Measurements from ENCODE around the gene MCCC1. TPM values are rescaled to one million over a fixed set of nuclear protein-coding genes. Genes with fewer than 3 reads are reported as not detected.

The MCCC1 gene
- 10 to 100 TPM; 28.4 to 29.7 TPM for total RNA-seq

DNA sequence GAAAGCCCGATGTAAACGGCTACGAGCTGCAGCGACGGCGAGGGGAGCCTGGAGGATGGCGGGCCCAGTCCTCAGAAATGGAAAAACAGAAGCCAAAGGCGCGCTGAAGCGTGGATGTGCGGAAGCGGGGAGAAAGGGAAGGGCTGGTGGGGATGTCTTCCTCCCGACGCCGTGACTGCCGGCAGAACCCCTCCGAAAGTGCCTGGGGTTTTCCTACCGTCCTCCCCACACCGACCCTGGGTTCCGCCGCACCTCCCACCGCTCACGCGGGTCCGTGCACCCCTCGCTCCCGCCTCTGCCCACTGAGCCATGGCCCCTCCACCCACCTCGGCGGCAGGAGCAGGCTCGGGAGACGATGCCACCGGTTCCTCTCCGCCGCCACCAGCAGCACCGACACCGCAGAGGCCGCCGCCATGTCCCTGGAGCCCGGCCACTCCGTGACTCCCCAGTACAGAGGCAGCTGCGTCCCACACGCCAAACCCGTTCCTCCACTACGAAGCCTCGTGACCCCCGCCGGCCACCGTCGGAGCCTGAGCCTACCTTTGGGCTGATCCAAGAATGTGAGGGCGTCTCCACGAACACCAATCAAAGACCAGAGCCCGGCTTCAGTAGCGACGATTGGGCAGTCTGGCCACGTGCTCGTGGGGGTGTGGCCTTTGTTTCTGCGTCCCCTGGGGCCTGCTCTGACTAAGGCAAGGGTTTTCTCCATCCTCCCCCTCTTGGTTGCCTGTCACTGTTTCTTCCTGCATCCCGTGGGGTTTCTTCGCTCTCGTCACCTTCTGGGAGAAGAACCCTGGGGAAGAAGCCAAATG, at the start of gene MCCC1:
Gene MCCC1, minus strand, starts transcription at position 471 of the 812 bp plus-strand sequence. Its CDS starts 56 bp downstream, at position 415.
- CTCF ChIA-PET = interaction anchor here (0.7 to 4.9 kb wide), 6 partner anchors 13 to 785 kb away, joined by 3 to 36 read pairs (median 4); partner anchors contain the start of gene PARL
- Mint-ChIP-seq H3K27ac (peak within 1 kb of the TSS; percentile 96), H3K4me1 (ENCODE audit: low read depth) (peaks cover 34% of the 10 kb centered on the region), H3K9me3 (no peaks in the 10 kb centered on the region), H3K27me3 (no peaks in the 10 kb centered on the region), H3K36me3 (peaks cover 3% of the 10 kb centered on the region), H3K4me3 (peak within 1 kb of the TSS; percentile 95)
- peak; percentile 99 for DNase-seq
- intact Hi-C loops (cut with micrococcal nuclease) = loop anchor here (1.0 to 5.0 kb wide), 5 partner anchors 59 to 307 kb away; partner anchors contain the start of gene ATP11B
- POLR2A ChIA-PET = interaction anchor here (1.2 kb wide), 1 partner anchor 305 kb away, joined by 7 read pairs; no protein-coding TSS in a partner anchor

DNA sequence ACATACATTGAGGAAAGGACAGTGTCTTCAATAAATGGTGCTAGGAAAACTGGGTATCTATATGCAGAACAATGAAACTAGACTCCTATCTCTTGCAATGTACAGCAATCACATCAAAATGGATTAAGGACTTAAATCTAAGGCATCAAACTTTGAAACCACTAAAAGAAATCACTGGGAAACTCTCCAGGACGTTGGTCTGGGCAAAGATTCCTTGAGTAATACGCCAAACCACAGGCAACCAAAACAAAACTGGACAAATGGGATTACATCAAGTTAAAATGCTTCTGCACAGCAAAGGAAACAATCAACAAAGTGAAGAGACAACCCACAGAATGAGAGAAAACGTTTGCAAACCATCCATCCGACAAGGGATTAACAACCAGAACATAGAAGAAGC, 48.8 kb upstream of the MCCC1 start:
- Mint-ChIP-seq H3K4me3 (no peak overlapping the region), H3K36me3 (no peaks in the 10 kb centered on the region), H3K4me1 (ENCODE audit: low read depth) (no peaks in the 10 kb centered on the region), H3K9me3 (no peaks in the 10 kb centered on the region), H3K27ac (no peak overlapping the region), H3K27me3 (no peaks in the 10 kb centered on the region)
- intact Hi-C loops (cut with micrococcal nuclease) = no loop called here
- no peak for DNase-seq
- POLR2A ChIA-PET = no interaction called here
- CTCF ChIA-PET = no interaction called here

DNA sequence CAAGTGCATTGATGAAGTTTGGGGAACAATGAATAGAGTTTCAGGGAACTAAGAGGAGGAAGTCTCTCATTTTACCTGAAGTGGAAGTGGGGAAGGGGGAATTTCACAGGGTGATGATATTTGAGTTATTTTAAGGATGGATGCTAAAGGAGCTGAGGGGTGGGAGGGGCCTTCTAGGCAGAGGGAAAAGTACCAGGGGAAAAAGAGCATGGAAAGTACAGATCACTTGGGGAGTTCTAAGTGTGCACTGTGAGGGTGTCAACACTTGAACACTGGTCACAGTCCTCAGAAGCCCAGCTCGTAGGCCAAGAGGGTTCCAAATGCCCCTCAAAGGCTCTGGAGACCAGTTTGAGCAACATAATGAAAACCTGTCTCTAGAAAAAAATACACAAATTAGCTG, 45.1 kb upstream of the MCCC1 start:
- Mint-ChIP-seq H3K27ac (no peak overlapping the region), H3K36me3 (no peaks in the 10 kb centered on the region), H3K9me3 (no peaks in the 10 kb centered on the region), H3K4me3 (no peak overlapping the region), H3K4me1 (ENCODE audit: low read depth) (no peaks in the 10 kb centered on the region), H3K27me3 (no peaks in the 10 kb centered on the region)
- intact Hi-C loops (cut with micrococcal nuclease) = no loop called here
- CTCF ChIA-PET = interaction anchor here (0.7 kb wide), 1 partner anchor 22 kb away, joined by 3 read pairs; no protein-coding TSS in a partner anchor
- DNase-seq = no peak
- POLR2A ChIA-PET = no interaction called here

DNA sequence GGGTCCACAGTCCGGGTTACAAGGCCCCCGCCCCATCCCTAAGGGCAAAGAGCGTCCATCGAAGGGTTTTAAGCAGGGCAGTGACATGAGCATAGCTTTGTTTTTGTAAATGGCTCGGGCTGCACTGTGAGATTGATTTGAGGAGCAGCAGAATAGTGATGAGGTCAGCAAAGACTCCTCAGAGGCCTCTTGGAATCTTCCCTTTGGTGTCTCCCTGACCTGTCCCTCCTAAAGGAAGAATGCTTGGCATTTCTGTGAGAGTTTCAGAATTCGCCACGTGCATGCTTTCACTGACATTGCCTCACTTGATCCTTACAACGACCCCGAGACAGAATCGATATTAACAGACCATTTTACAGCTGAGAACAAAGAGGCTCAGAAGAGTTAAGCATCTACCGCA, 42.9 kb upstream of the MCCC1 start:
- H3K27ac Mint-ChIP-seq = no peak overlapping the region
- H3K4me1 Mint-ChIP-seq (ENCODE audit: low read depth) = no peaks in the 10 kb centered on the region
- intact Hi-C loops (cut with micrococcal nuclease) = no loop called here
- DNase-seq = no peak
- CTCF ChIA-PET = interaction anchor here (1.5 kb wide), 1 partner anchor 240 kb away, joined by 4 read pairs; no protein-coding TSS in a partner anchor
- no peak overlapping the region for H3K4me3 Mint-ChIP-seq
- no peaks in the 10 kb centered on the region for H3K9me3 Mint-ChIP-seq
- no peaks in the 10 kb centered on the region for H3K36me3 Mint-ChIP-seq
- no peaks in the 10 kb centered on the region for H3K27me3 Mint-ChIP-seq
- POLR2A ChIA-PET = no interaction called here

DNA sequence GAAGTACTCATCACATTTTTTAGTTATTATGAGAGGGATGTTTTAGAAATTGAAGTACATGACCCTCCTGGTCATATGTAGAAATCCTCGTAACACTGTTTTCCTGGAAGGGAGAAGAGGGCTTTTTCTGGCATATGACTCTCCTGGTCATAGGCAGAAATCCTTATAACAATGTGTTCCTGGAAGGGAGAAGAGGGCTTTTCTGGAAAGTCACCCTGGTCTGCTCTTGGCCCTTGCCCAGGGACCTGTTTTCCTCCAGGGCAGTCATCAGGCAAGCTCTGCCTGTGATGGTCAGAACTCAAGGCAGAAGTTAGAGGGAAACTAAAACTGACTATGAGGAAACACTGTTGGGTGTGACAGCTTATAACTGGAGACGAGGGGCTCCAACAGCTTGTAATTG, 35.5 kb upstream of the MCCC1 start:
- POLR2A ChIA-PET = no interaction called here
- Mint-ChIP-seq H3K27me3 (no peaks in the 10 kb centered on the region), H3K9me3 (peaks cover under 1% of the 10 kb centered on the region), H3K27ac (no peak overlapping the region), H3K36me3 (peaks cover 10% of the 10 kb centered on the region), H3K4me1 (ENCODE audit: low read depth) (no peaks in the 10 kb centered on the region), H3K4me3 (no peak overlapping the region)
- intact Hi-C loops (cut with micrococcal nuclease) = no loop called here
- DNase-seq = no peak
- CTCF ChIA-PET = no interaction called here

DNA sequence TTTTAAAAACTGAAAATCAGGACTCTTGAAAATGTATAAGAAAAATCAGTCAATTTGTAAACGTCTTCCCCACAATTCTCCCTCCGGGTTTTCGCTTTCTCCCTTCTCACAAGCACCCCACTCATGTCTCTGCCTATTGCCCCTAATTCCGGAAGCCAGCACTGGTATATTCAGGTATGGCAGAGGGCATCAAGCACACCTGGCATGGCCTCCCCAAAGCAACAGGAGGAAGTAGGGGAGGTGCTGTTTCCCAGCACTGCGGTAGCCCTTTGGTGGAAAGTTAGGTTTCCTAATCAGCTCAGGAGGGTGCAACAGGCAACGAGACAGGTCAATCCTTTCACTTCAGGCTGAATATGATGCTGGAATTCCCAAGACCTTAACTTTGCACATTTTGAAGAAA, 33.1 kb upstream of the MCCC1 start:
- Mint-ChIP-seq H3K36me3 (peaks cover 21% of the 10 kb centered on the region), H3K4me1 (ENCODE audit: low read depth) (no peaks in the 10 kb centered on the region), H3K27ac (no peak overlapping the region), H3K4me3 (no peak overlapping the region), H3K9me3 (peaks cover 12% of the 10 kb centered on the region), H3K27me3 (no peaks in the 10 kb centered on the region)
- POLR2A ChIA-PET = no interaction called here
- CTCF ChIA-PET = interaction anchor here (1.1 kb wide), 1 partner anchor 53 kb away, joined by 3 read pairs; no protein-coding TSS in a partner anchor
- intact Hi-C loops (cut with micrococcal nuclease) = no loop called here
- DNase-seq = no peak

DNA sequence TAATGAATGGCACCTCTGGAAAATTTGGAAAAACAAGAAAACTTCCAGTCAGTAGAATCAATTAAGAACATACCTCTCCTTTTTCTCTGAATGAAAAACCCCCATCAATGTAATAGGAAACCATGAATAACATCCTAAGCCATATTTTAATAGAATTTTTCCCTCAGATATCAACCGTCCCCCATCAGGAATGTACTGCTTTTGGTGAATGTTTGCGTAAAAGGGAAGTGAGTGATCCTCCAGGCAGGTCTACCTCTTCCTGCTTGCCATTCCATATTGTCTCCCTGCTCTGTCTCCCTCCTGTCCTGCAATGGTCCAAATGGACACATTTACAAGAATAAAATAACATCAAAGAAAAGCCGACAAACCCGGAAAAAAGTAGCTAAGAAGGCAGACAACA, 32.4 kb upstream of the MCCC1 start:
- no peaks in the 10 kb centered on the region for H3K27me3 Mint-ChIP-seq
- no peak for DNase-seq
- intact Hi-C loops (cut with micrococcal nuclease) = no loop called here
- H3K36me3 Mint-ChIP-seq = peaks cover 21% of the 10 kb centered on the region
- ChIA-PET POLR2A (no interaction called here), CTCF (no interaction called here)
- H3K9me3 Mint-ChIP-seq = peaks cover 12% of the 10 kb centered on the region
- no peak overlapping the region for H3K4me3 Mint-ChIP-seq
- H3K4me1 Mint-ChIP-seq (ENCODE audit: low read depth) = no peaks in the 10 kb centered on the region
- no peak overlapping the region for H3K27ac Mint-ChIP-seq

DNA sequence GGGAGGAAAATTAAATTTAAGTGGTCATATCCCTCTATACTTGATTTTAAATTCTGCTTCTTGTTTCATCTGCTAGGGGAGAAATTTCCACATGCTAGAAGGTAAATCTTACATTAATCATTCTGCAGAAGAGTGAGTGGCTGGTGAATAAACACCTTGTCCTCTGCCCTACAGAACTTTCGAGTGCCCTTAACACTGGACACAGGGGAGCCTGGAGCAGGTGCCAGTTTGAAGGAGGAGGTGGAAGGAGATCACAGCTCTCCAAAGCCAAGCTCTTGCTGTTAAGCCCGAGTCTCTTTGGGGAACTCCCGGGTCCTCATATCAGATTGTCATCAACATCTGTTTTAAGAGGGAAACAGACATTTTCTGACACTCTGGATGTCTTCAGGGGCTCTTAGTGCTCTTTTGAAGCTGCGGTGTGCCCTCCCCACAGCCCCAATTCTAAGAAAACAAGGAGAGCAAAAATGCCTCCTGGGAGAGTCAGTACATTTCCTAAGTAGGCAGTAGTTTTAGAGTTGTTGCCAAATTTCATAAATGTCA, 32.0 kb upstream of the MCCC1 start:
- no peak for DNase-seq
- Mint-ChIP-seq H3K9me3 (peaks cover 12% of the 10 kb centered on the region), H3K27me3 (no peaks in the 10 kb centered on the region), H3K4me1 (ENCODE audit: low read depth) (no peaks in the 10 kb centered on the region), H3K4me3 (no peak overlapping the region), H3K36me3 (peaks cover 21% of the 10 kb centered on the region), H3K27ac (no peak overlapping the region)
- ChIA-PET CTCF (no interaction called here), POLR2A (no interaction called here)
- intact Hi-C loops (cut with micrococcal nuclease) = no loop called here

DNA sequence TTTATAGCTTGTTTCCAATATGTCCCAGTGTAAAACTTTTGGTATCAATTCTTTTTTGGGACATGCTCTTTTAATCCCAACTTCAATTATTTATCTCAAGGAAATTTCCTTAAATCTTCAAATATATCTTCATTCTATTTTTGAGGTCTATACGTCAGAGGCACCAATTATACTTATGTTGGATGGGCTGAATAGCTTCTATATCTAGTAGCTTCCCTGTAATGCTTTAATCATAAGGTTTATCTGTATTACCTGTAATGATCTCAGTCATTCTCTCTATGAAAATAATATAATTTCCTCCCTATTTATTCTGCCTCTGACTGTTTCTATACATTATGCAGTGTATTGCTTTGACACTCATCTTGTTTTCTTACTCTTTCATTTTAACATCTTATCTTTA, 29.9 kb upstream of the MCCC1 start:
- no peaks in the 10 kb centered on the region for H3K27me3 Mint-ChIP-seq
- DNase-seq = no peak

DNA sequence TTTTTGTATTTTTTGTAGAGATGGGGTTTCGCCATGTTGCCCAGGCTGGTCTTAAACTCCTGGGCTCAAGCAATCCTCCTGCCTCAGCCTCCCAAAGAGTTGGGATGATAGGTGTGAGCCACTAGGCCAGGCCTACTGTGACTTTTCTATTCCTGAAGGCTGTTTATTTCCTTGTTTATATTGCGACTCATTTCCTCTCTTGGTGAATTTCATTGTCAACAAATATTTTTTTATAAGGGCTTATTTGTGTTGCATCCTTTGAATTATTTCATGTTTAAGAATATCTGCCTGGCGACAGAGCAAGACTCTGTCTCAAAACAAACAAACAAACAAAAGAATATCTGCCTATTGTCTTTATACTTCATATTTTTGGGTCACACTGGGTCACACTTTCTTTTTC, 29.4 kb upstream of the MCCC1 start:
- H3K27ac Mint-ChIP-seq = no peak overlapping the region
- ChIA-PET CTCF (interaction anchor here (0.6 to 1.0 kb wide), 3 partner anchors 56 to 258 kb away, joined by 3 to 5 read pairs (median 3); no protein-coding TSS in a partner anchor), POLR2A (no interaction called here)
- intact Hi-C loops (cut with micrococcal nuclease) = no loop called here
- no peak for DNase-seq
- no peak overlapping the region for H3K4me3 Mint-ChIP-seq
- peaks cover 3% of the 10 kb centered on the region for H3K4me1 Mint-ChIP-seq (ENCODE audit: low read depth)
- H3K27me3 Mint-ChIP-seq = no peaks in the 10 kb centered on the region
- peaks cover 12% of the 10 kb centered on the region for H3K9me3 Mint-ChIP-seq
- H3K36me3 Mint-ChIP-seq = peaks cover 16% of the 10 kb centered on the region

More for the DNA sequence above, 29.9 kb upstream of the MCCC1 start:
- intact Hi-C loops (cut with micrococcal nuclease) = no loop called here
- ChIA-PET POLR2A (no interaction called here), CTCF (interaction anchor here (0.8 kb wide), 1 partner anchor 253 kb away, joined by 5 read pairs; no protein-coding TSS in a partner anchor)
- no peak overlapping the region for H3K4me3 Mint-ChIP-seq
- H3K4me1 Mint-ChIP-seq (ENCODE audit: low read depth) = no peaks in the 10 kb centered on the region
- H3K9me3 Mint-ChIP-seq = peaks cover 12% of the 10 kb centered on the region
- H3K27ac Mint-ChIP-seq = no peak overlapping the region
- H3K36me3 Mint-ChIP-seq = peaks cover 16% of the 10 kb centered on the region

DNA sequence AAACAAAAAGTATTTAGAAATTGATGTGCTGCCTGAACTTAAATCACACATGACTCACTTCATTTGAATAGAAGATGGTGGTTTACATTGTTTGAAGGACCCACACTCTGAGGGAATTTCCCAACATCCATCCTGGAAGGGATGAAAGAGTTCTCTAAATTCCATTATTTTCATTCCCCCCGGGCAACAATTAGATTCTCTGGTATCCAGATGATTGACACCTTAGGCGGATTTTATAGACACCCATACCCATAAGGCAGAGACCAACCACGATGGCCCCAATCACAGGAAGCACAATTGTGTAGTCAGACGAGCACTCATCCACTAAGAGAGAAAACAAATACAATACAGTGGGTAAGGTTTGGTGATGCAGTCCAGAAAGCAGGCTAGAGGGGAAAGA, 24.6 kb upstream of the MCCC1 start:
- Mint-ChIP-seq H3K36me3 (peaks cover 2% of the 10 kb centered on the region), H3K27me3 (no peaks in the 10 kb centered on the region), H3K4me3 (no peak overlapping the region), H3K4me1 (ENCODE audit: low read depth) (peaks cover 6% of the 10 kb centered on the region), H3K27ac (no peak overlapping the region), H3K9me3 (peaks cover 2% of the 10 kb centered on the region)
- no peak for DNase-seq
- ChIA-PET CTCF (interaction anchor here (0.6 to 5.8 kb wide), 11 partner anchors 15 to 344 kb away, joined by 3 to 185 read pairs (median 4); partner anchors contain the start of gene MCF2L2), POLR2A (no interaction called here)
- intact Hi-C loops (cut with micrococcal nuclease) = loop anchor here (2.0 kb wide), 3 partner anchors 35 to 129 kb away; partner anchors contain the start of gene B3GNT5

DNA sequence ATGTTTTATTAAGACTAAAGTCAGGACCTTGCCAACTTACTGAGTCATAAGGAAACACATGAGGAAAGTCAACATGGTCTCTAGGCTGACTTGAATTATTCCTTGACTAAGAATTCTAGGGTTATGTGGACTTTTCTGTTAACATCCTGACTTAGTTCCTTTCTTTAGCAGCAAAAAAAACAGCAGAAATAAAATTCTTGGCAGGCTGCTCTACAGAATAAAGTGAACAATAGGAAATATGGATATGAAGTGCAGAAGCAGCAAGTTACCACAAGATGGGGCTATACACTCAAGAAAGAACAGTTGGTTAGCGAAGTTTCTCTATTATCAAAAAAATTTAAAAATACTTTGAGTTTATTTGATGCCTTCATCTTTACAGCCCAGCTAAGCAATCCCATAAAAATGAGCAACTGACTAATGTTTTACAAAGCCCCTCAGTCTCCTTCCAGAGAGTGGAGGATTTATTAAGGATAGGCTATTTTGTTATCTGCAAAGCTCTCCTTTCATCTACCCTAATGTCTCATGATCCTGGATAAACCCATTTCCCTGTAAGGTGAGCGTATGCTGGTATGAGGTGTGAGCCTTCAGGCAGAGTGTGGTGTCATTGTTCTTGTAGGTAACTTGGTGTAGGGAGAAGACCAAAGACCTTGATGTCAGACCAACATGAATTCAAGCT, 23.1 kb upstream of the MCCC1 start:
- Mint-ChIP-seq H3K4me1 (ENCODE audit: low read depth) (peaks cover 6% of the 10 kb centered on the region), H3K27me3 (peaks cover 3% of the 10 kb centered on the region), H3K36me3 (no peaks in the 10 kb centered on the region), H3K4me3 (no peak overlapping the region), H3K27ac (no peak overlapping the region), H3K9me3 (no peaks in the 10 kb centered on the region)
- intact Hi-C loops (cut with micrococcal nuclease) = loop anchor here (1.0 to 2.0 kb wide), 7 partner anchors 36 to 347 kb away; partner anchors contain the start of gene B3GNT5
- ChIA-PET POLR2A (no interaction called here), CTCF (interaction anchor here (0.8 to 5.8 kb wide), 19 partner anchors 9 to 267 kb away, joined by 3 to 185 read pairs (median 4); no protein-coding TSS in a partner anchor)
- no peak for DNase-seq
